IPS-11a (cell line): ENCODE results near the gene PLXNA4.
"Not testable (repeated sequence)": the region's sequence is repeated elsewhere in the genome, so short reads cannot be mapped to it uniquely, and the experiment has no call there.

Source experiments
- H3K4me3 ChIP-seq: one replicate; pipeline ENCODE4 v1.5.1; 2013; ENCODE audit warnings: low read depth, low read length, control low read depth

Gene PLXNA4

DNA sequence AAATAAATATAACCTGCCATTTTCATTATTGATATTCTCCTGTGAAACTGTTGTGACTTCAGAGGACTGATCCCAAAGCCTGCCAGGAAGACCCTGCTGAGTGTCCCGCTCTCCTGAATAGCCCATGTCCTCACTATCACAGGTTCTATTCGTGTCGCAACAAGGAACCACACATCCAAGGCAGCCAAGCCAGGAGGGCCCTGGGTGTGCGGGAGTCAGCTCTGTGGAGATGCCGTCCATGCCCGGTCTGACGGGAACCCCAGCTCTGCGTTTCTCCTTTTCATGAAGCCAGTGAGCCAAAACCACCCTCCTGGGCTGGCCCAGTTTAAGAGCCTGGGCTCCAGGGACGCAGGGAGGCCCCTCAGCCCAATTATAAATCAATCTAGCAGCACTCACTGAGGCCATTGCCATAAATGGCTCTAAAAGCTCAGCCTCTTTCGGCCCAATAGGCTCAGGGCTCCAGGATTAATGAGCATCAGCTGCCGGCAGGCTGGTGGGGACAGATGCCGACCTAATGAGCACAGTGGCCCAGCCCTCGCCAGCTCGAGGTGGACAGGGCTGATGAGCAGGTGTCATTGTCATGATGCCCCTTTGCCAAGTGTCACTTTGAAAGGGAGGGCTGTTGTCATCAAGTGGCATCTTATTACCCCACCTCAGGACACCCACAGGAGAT lies 177.9 kb downstream of the PLXNA4 start:
- H3K4me3 ChIP-seq = no peak overlapping the region

DNA sequence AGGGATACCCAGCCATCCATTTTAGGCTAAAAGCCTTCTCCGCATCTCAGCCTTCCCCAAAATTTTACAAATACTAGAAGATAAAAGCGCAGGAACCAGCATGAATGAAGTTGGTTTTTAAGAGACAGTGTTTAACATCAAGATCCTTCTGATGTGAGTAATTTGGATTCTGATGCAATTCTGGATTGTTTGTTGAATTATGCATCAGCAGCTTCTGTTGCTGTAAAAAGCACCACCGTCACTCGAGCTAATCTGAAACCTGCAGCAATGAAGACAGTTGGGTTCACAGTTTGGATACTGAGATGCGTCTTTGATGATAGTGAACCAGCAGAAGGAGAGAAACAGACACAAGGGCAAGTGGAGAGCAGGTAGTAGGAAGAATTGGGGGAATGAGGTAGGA lies 179.2 kb downstream of the PLXNA4 start:
- H3K4me3 ChIP-seq = no peak overlapping the region

DNA sequence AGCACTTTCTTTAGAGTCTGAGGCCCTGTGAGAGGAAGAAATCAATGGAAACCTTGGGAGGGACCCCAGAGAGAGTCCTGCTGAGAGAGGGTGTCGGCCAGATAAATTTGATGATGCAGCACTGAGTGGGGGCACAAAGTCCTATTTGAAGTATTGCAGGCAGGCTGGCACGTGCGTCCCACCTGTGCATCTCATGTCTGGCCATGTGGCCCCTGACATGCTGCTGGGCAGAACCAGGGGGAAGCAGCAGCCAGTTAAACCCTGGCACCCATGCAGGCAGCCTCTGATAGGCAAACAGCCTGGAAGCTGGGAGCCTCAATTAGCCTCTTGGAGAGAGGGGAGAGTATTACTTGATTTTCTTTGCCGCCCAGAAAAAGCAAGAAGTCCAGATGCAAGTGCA lies 180.9 kb downstream of the PLXNA4 start:
- H3K4me3 ChIP-seq = no peak overlapping the region

DNA sequence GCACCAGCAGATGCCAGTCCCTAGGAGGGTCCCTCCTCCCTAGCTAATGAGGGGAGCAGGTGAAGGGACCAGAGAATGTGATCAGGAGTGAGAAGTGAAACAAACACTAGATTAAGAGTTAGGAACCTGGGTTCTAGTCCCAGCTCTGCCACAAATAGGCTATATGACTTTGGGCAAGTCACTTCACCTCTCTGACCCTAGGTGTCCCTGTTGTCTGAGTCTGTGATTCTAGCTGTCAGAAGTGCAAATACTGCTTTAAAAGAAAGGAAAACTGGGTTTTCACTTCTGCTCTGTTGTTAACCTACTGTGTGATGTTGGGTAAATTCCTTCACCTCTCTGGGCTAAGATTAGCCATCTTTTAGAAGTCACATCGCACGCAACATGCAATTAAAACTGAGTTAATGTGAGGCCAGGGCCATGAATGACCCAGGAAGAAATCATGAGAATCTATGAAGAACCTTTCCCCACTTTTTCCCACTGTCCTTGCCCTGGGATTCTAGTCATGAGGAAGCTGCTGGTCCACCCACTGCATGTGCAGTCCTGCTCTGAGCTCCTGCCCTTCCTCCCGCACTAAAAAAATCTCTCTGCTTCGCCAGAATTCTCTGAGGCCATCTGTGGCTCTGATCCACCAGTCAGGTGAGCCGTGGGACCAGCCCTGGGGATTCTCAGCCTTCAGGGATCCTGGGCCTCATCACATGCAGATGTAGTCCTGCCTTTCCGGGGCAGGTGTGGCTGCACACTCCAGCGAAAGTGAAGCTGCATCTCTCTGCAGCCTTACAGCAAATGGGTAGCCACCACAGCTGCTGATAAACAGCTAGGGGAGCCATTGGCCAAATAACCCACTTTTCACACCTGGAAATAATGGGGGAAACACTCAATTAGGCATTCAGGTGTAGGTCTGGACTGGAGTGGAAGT lies 181.7 kb downstream of the PLXNA4 start:
- no peak overlapping the region for H3K4me3 ChIP-seq

DNA sequence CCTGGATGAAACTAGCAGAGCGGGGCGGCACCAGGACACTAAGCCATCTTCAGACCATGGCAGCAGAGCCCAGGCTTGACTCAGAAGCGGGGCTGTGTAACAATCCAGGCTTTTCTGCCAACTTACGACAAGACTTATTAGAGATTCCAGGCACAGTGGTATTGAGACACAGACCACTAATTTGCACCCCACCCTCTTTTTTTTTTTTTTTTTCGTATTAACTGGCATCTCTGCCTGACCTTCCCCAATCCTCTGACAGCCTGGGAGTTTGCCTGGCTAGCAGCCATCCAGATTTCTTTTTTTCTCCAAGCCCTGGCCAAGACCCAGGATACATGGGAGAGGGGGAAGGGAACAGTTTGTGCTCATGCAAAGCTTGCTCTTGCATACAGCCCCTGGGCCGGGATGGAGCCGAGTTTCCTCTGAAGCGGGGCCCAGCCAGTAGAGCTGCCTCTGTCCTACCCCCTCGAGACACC lies 182.4 kb downstream of the PLXNA4 start:
- H3K4me3 ChIP-seq = no peak overlapping the region

DNA sequence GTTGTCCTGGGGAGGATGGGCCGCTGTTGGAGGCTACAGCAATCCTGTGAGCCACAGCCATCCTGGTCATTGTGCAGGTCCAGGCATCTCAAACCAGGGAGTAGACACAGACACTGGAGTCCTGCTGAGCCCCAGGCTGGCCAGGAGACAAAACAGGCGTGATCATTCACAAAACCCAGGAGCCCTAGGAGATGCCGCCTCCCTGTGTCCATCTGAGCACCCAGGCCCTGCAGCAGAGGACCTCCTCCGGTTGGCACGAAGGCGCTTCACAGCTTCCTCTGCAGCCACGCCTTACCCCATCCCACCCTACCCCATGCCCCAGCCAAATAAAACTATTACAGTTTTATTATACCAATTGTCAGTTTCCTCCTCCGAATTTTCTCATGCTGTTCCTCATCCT lies 183.6 kb downstream of the PLXNA4 start:
- H3K4me3 ChIP-seq = no peak overlapping the region

DNA sequence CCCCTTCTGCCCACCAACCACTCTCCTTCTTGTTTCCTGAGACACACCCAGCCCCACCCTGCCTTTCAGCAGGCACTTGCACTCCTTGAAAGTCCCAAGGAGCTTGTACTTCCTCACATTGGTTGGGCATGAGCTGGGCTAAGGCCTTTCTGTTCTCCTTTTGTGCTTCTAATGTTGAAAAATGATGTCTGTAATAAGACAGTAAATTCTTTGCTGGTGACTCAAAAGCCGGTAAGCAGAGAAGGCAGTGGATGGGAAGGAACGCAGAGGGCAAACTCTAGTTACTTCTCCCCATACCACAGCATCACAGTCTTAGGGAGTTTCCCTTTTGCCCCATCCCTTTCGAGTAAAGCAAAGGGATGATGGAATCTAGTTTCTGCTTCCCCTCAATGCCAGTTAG lies 185.6 kb downstream of the PLXNA4 start:
- no peak overlapping the region for H3K4me3 ChIP-seq

DNA sequence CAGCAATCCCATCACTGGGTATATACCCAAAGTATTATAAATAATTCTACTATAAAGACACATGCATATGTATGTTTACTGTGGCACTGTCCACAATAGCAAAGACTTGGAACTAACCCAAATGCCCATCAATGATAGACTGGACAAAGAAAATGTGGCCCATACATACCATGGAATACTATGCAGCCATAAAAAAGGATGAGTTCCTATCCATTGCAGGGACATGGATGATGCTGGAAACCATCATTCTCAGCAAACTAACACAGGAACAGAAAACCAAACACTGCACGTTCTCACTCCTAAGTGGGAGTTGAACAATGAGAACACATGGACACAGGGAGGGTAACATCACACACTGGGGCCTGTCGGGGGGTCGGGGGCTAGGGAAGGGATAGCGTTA lies 186.2 kb downstream of the PLXNA4 start:
- not testable (repeated sequence) for H3K4me3 ChIP-seq

DNA sequence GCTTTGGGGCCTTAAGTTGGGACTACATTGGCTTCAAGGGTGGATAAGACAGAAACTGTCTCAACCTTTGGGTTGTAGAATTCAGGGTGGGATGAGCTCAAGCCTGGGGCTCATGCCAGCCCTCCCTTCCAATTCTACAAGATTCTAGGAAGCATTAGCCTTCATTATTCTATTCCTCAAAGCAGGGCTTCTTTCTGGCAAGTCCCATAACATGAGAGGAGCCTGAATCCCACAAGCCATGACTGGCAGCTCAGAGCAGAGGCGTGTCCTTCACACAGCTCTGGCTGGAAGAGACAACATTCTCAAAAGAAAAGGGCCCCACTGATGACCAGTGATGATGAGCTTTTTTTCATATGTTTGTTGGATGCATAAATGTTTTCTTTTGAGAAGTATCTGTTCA lies 187.6 kb downstream of the PLXNA4 start:
- no peak overlapping the region for H3K4me3 ChIP-seq

DNA sequence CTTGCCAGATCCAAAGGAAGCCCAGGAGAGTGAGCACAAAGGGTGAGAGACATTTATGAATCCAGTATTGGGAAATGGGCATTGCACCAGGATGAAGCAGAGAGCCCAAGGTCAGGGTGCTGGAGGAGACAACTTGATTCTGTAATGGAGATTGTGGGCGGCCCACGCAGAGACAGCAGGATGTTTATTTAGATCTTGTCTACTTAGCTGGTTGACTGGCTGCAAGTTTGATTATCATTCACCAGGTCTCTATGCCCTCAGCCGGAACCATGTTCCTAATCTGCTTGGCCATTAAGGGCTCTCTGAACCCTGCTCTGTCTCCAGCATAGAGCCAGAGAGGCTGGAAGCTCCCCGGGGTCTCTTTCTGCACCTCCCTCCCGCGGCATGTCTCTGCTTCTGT lies 188.7 kb downstream of the PLXNA4 start:
- no peak overlapping the region for H3K4me3 ChIP-seq

DNA sequence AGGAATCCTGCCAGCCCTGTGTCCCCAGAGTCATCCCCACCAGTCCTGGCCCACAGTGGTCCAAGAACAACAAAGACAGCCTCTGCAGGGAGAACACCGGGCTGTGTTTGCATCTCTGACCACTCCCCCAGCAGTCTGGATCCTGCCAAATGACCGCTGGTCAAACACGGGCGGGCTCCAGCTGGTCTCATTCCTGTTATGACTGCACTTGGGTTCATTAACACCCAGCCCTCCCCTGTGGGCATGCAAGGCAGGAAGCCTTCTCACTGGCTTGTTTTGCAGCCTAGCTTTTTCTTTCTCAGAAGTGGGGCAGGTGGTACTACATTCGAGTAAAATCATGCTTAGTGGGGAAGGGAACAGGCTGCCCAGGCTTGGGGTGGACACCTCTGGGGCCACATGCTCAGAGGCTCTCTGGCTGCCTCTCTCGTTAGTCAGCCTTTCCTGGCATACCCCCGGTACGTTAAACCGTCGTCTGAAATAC lies 190.0 kb downstream of the PLXNA4 start:
- no peak overlapping the region for H3K4me3 ChIP-seq

DNA sequence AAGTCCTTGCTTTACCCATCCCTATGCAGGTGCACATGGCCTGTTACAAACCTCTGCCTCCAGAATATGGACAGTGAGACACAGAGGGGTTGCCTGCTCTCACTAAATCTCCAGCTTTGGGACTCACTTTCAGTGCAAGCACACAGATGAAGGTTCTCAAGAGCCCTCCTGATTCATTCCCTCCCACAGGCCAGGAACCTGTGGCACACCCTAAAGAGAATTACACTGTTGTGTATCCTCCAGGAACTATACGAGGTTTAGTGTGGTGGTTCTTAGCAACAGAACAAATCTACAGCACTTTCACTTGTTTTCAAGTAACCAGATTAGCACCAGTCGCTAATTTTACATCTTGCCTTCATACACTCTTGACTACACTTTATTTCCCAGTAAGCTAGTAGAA lies 192.3 kb downstream of the PLXNA4 start:
- no peak overlapping the region for H3K4me3 ChIP-seq

DNA sequence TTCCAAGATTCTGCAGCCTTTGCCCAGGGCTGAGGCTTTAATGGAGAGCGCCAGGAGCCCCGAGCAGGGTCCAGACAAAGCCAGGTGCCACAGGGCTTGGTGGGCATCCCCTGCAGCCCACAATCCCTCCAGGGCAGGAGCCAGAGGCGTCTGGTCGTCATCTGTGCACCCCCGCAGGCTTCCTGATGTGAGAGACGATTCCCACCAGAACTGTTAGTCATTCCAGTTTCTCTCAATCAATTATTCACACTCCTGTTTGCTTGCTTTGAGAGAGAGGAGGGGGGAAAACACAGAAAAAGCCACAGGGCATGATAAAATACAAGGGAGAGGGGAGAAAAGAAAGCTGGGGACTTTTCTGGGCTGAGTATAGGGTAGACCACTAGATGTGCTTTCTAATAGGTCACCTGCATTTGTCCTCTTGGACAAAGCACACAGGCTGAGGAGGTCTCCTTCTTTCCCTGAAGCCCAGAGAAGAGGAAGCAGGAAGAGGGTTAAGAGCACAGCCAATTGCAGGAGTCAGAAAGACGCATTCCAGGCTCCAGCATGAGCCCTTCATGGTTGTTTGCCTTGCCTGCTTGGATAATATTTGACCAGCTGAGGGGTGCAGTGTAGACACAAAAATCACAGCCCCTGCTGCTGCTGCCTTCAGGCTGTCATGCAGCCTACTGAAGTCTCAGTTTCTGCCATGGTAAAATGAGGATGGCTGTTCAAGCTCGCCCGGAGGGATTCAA lies 194.4 kb downstream of the PLXNA4 start:
- no peak overlapping the region for H3K4me3 ChIP-seq

DNA sequence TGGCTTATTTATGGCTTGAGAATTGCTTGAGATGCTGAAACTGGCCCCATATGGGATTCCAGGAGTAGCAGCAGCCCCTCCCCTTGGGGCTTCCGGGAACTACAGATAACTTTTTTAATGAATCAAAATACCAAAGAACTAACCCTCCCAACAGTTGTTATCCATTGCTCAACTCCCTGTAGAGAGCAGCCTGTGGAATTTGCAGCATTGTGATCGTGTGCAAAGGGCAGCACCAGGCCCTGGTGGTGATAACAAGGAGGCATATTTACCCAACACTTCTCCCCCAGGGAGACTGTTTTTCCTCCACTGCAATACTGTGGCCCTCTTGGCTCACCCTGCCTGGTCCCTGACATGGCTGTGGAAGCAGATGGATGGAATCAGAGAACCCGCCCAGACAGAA lies 196.2 kb downstream of the PLXNA4 start:
- H3K4me3 ChIP-seq = no peak overlapping the region

DNA sequence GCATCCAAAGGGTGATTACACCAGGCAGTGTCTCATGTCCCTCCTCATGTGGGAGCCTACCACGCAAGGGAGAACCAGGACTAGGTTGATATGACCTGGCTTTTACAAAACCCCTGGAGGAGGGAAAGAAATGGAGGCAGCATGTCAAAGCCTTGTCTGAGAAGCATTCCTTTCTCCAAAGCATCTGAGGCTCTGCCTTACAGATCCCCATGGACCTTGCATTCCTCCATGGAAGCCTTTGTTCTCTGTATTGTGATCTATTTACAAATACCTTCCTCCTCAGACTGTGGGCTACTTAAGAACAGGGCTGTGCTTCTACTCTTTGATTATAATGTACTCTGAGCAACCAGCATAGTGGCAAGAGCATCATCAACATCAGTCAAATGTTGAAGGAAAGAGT lies 197.0 kb downstream of the PLXNA4 start:
- H3K4me3 ChIP-seq = no peak overlapping the region

DNA sequence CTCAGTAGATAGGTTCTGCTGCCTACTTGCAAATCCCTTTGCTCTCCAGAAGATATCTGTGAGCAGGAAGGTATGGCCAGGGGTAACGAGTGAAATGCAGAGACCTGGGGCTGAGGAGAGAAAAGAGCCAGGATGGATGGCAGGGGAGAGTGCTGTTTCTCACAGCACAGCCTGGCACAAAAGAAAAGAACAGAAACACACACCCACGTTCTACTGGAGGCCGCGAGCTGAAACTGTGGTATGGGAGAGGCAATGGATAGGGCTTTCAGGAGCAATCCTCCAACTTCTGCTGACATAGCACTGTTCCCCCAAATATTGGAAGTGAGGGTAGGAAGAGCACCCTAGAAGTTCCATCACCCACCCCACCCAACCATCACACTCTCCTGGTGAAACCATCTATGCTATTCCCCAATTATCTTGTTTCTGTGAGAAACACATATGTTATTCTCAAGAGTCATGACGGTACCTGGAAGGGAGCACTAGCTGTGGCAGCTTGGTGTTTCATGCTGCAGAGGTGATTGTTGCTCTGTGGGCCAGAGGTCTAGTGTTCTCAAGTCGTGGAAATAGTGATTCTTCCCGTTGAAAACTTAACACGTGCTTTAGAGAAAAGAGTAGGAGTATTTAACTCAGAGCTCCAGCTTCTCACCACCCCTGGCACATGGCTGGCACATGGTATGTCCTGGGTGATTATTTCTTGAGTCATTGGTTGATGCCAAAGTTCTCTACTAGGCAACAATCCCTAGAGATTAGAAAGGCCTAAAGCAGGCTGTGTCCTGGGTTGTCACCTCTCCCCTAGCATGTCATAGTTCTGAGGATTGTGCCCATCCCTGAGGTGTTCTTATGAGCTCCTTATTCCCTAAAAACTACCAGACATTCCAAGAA lies 198.3 kb downstream of the PLXNA4 start:
- no peak overlapping the region for H3K4me3 ChIP-seq

DNA sequence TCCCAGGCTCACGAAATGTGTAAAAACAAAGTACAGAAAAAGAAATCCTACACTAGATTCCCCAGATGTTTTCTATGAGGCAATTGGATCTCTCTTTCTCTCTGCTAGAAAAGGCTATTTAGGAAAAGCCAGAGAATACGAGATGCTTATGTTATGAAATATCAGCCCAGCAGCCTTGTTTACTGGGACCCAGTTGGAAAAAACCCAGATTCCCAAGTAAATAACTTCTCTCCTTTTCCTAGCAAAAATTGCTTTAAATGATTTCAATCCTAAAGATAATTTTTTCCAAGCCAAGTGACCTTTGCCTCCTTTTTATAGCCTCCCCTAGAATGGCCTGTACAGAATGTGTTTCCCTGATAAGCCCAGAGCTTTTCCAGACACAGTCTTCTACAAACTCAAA lies 199.3 kb downstream of the PLXNA4 start:
- no peak overlapping the region for H3K4me3 ChIP-seq

DNA sequence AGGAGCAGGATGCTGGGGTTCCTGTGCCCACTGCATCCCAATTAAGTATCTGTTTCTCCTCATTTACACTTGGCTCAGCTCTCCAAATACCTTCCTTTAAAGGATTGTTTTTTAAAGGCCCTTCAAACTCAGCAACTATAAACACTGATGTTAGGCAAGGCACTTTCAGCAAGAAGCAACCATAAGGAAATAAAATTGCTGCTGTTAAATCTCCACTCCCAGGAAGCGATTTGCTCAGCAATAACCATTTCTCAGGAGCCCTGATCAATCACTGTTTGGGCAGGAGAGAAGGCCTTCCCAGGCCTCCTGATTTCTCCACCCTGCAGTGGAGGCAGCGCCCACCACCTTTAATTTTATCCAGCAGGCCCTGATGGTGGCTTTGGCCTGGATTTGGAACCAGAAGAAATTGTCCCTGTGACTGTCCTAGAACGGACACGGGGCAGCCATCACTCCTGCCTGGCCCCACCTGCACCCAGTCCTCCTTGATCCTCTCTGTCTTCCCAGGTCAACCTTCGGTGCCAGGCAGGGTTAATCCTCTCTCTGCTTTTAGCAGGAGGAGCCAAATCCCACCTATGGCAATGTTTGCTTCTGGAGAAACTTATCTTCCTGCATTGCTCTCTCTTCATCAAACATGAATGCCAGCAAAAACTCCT lies 199.8 kb downstream of the PLXNA4 start:
- no peak overlapping the region for H3K4me3 ChIP-seq

DNA sequence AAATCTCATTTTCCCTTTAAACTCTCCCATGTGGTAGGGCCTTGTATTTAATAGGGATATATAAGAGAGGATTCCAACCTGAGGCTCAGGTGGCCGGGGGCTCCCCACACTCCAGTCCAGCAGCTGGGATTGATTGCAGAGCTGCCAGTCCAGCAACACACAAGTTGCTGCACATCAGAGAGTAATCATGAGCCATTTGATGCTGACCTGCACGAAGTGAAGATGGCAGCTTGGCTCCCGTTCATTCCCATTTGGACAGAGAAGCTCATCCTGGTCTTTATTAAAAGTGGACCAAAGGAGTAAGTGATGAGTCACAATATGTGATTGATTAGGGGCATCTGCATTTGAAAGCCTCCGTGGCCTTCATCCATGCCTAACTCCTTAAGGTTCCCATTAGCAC lies 202.4 kb downstream of the PLXNA4 start:
- no peak overlapping the region for H3K4me3 ChIP-seq

DNA sequence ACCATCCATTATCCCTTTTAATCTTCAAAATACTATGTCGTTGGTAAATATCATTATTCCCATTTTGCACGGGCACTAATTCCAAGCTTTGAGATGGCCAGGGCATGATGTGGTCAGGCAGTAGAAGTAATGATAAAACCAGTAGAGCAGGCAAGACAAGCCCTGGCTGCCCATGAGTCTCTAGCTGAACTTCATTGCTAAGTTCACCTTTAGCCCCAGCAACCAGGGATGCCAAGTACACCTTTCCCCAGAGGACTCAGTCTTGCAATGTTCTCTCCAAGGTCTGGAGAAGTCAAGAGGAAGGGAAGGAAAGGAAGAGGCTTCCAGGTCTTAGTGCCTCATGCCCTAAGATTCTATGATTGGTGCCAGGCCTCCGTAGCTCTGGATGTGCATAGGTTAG lies 203.2 kb downstream of the PLXNA4 start:
- H3K4me3 ChIP-seq = no peak overlapping the region
